ENCODE data around the gene SHANK3.

- TF ChIP-seq POLR2A (IDR thresholded peaks at IDR 0.05; ENCODE audit: extremely low read depth, insufficient read length) = no peak
- TF ChIP-seq CTCF (IDR thresholded peaks at IDR 0.05; ENCODE audit: low read depth, low read length) = no peak
Measured at GRCh38 chr22:50635591-50635990, 37.0 kb upstream of the SHANK3 start.

All from NB4 (cell line).